B cell (primary cell): ENCODE measurements around the gene TCEAL6. TPM values are rescaled to one million over a fixed set of nuclear protein-coding genes. Genes with fewer than 3 reads are reported as not detected.

Experiments
- ATAC-seq: fragments of 200-7000 bp; cut with Tn5 transposase; one replicate; pipeline ENCODE4 v1.10.0; 2021; ENCODE audit warnings: low read depth, mild to moderate bottlenecking, moderate number of reproducible peaks, moderate library complexity
- CTCF ChIA-PET: fragments of 350-600 bp; sonication (Branson Sonifier 250); formaldehyde crosslinking; loops from one replicate; lab custom pipeline; 2021; ENCODE audit warnings: antibody characterized with exemption, inconsistent platforms; lab: Charles Lee
- POLR2A ChIA-PET: fragments of 350-600 bp; sonication (Branson Sonifier 250); formaldehyde crosslinking; loops from one replicate; lab custom pipeline; 2021; ENCODE audit warnings: antibody characterized with exemption; lab: Charles Lee
- DNase-seq: peaks from one replicate; pipeline ENCODE4 v3.0.0; 2013
- H2AFZ ChIP-seq: 2 replicates; pipeline ENCODE4 v1.6.1; 2012; ENCODE audit warnings: mild to moderate bottlenecking, low read depth, low read length; ENCODE audit not compliant: insufficient read depth, poor library complexity, severe bottlenecking
- H3K27ac ChIP-seq, 2 donors: 1 replicate in 1 of 2; 2 replicates in 1 of 2; pipeline ENCODE4 v1.5.1; 2012 to 2013; ENCODE audit warnings: low read length in 2 of 2, mild to moderate bottlenecking in 2 of 2, moderate library complexity in 1 of 2
- H3K27me3 ChIP-seq, 4 experiments: fragments of 200-600 bp in 1 of 4; sonication (generic) in 1 of 4; replicated peaks in 1 of 4; 1 replicate in 2 of 4; 2 replicates in 2 of 4; pipeline versions ENCODE4 v1.6.1 to v1.7.0; 2013 to 2016; ENCODE audit warnings: low read length in 3 of 4, mild to moderate bottlenecking in 2 of 4, mixed read lengths in 1 of 4, moderate library complexity in 1 of 4; ENCODE audit not compliant: insufficient read depth in 4 of 4, control insufficient read depth in 3 of 4; ENCODE audit errors: control extremely low read depth in 1 of 4
- H3K36me3 ChIP-seq, 2 experiments: replicated peaks in 1 of 2; 1 replicate in 1 of 2; 2 replicates in 1 of 2; pipeline versions ENCODE4 v1.6.1 to v1.7.1; 2013; ENCODE audit warnings: low read length in 1 of 2; ENCODE audit not compliant: insufficient read depth in 2 of 2, control insufficient read depth in 1 of 2; ENCODE audit errors: control extremely low read depth in 1 of 2, extremely low read depth in 1 of 2
- H3K4me1 ChIP-seq, 2 donors: fragments of 200-600 bp in 1 of 2; sonication (generic) in 1 of 2; 1 replicate in 1 of 2; 2 replicates in 1 of 2; pipeline versions ENCODE4 v1.5.1 to v1.6.1; 2013 to 2017; ENCODE audit warnings: low read length in 2 of 2; ENCODE audit not compliant: control insufficient read depth in 2 of 2, insufficient read depth in 2 of 2
- H3K4me2 ChIP-seq: replicated peaks from 2 replicates; pipeline ENCODE3; 2012; ENCODE audit warnings: mild to moderate bottlenecking, low read depth, low read length; ENCODE audit not compliant: poor library complexity, severe bottlenecking
- H3K4me3 ChIP-seq, 5 experiments: fragments of 200-600 bp in 1 of 5; sonication (generic) in 1 of 5; 1 replicate in 3 of 5; 2 replicates in 2 of 5; pipeline versions ENCODE4 v1.5.1 to v1.7.0; 2011 to 2016; ENCODE audit warnings: low read length in 4 of 5, mild to moderate bottlenecking in 4 of 5, low read depth in 2 of 5, control low read depth in 1 of 5, moderate library complexity in 1 of 5; ENCODE audit not compliant: insufficient read depth in 1 of 5; ENCODE audit errors: control extremely low read depth in 1 of 5, extremely low read depth in 1 of 5
- H3K79me2 ChIP-seq: fragments of 200-600 bp; sonication (generic); one replicate; pipeline ENCODE4 v1.6.0; 2016; ENCODE audit warnings: low read length; ENCODE audit not compliant: control insufficient read depth, insufficient read depth
- H3K9ac ChIP-seq: fragments of 200-600 bp; sonication (generic); 2 replicates; pipeline ENCODE4 v1.6.1; 2017; ENCODE audit warnings: mild to moderate bottlenecking, low read length, moderate library complexity
- H3K9me3 ChIP-seq, 3 donors: one replicate each; pipeline versions ENCODE4 v1.6.1 to v1.7.1; 2013; ENCODE audit warnings: low read length in 2 of 3; ENCODE audit not compliant: control insufficient read depth in 2 of 3, insufficient read depth in 1 of 3; ENCODE audit errors: control extremely low read depth in 1 of 3
- H4K20me1 ChIP-seq: 2 replicates; pipeline ENCODE4 v1.6.0; 2012; ENCODE audit warnings: mild to moderate bottlenecking, low read length; ENCODE audit not compliant: insufficient read depth, control insufficient read depth, poor library complexity, severe bottlenecking
- H3K27ac Mint-ChIP-seq: one replicate; pipeline ENCODE4 v1.8.0; 2021; ENCODE audit warnings: mixed read lengths
- H3K27me3 Mint-ChIP-seq: one replicate; pipeline ENCODE4 v1.8.0; 2021; ENCODE audit warnings: mixed read lengths
- H3K4me1 Mint-ChIP-seq: one replicate; pipeline ENCODE4 v1.8.0; 2021; ENCODE audit warnings: mixed read lengths
- H3K4me3 Mint-ChIP-seq: one replicate; pipeline ENCODE4 v1.8.0; 2021; ENCODE audit warnings: mixed read lengths
- H3K9me3 Mint-ChIP-seq: one replicate; pipeline ENCODE4 v1.8.0; 2022; ENCODE audit warnings: mixed read lengths; ENCODE audit not compliant: insufficient read depth
- EZH2 ChIP-seq: IDR thresholded peaks from 2 replicates; pipeline ENCODE4 v1.6.1; 2012; ENCODE audit warnings: borderline replicate concordance, low read depth, mild to moderate bottlenecking, moderate library complexity, low read length; ENCODE audit not compliant: insufficient read depth, poor library complexity, severe bottlenecking
- WGBS: methylation state at CpG from one replicate; pipeline ENCODE4 v1.1.5; 2013; ENCODE audit warnings: missing lambda C conversion rate; ENCODE audit not compliant: insufficient coverage; 5-methylcytosine and 5-hydroxymethylcytosine counted together
- intact Hi-C: fragments of 100-400 bp; cut with micrococcal nuclease; formaldehyde crosslinking; loops from one replicate; pipeline ENCODE4 v1.10.0; 2022
- polyA plus RNA-seq: library from polyadenylated mRNA; depleted of rRNA; stranded (reverse); fragments of >200 nt; gene quantifications from 2 replicates; pipeline ENCODE4 v1.2.3, GENCODE V29; 2012
- total RNA-seq, 2 donors: library from RNA; stranded (reverse); fragments of 120-200 nt in 1 of 2; gene quantifications; 1 replicate in 1 of 2; 2 replicates in 1 of 2; pipeline versions ENCODE4 v1.2.3 to v1.2.4, GENCODE V29; 2013 to 2022
- TF ChIP-seq, protein P1 (sequence below): fragments of 200-600 bp; IDR thresholded peaks from one replicate; pipeline ENCODE4 v1.8.0; 2022; ENCODE audit warnings: antibody characterized with exemption, mild to moderate bottlenecking

The TCEAL6 gene
- total and polyA plus RNA-seq, 2 donors (not counting 1 experiment from before 2014, with no cell fraction given): not detected

DNA sequence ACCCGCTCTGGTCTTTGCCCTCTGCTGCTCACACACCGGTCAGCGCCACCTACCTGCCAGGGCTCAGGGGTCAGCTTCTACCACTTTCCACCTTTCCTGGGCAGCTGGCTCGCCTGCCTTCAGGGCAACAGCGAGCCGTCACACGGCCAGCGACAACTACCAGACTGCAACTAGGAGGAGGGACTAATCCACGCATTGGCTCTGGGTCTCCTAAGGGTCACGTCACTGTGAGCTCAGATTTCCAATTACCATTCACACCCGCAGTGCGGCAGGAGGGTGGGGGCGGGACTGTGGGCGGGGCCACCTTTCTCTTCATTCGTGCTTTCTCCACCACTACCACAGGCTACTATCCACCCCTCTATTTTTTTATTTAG lies 13.5 kb upstream of the TCEAL6 start, which contains the start of gene BEX5:
TSS of gene BEX5 (minus strand) at position 172 of the 374 bp plus-strand sequence. CDS start 1,712 bp downstream, outside the sequence.
- ATAC-seq (peak; percentile 89), DNase-seq (peak; percentile 49)
- ChIA-PET POLR2A (no interaction called here), CTCF (no interaction called here)
- H3K4me3 ChIP-seq: peak within 1 kb of the TSS in 4 of 5 experiments; percentile 40 to 61 (median 54)
- H3K27me3 ChIP-seq: peaks cover 0 to 4% (median 0%) of the 10 kb centered on the region in 4 experiments
- H3K4me2 ChIP-seq: peak within 1 kb of the TSS; percentile 75
- no peaks in the 10 kb centered on the region for H3K9me3 ChIP-seq
- no peak for TF ChIP-seq EZH2
- TF ChIP-seq, protein P1, sequence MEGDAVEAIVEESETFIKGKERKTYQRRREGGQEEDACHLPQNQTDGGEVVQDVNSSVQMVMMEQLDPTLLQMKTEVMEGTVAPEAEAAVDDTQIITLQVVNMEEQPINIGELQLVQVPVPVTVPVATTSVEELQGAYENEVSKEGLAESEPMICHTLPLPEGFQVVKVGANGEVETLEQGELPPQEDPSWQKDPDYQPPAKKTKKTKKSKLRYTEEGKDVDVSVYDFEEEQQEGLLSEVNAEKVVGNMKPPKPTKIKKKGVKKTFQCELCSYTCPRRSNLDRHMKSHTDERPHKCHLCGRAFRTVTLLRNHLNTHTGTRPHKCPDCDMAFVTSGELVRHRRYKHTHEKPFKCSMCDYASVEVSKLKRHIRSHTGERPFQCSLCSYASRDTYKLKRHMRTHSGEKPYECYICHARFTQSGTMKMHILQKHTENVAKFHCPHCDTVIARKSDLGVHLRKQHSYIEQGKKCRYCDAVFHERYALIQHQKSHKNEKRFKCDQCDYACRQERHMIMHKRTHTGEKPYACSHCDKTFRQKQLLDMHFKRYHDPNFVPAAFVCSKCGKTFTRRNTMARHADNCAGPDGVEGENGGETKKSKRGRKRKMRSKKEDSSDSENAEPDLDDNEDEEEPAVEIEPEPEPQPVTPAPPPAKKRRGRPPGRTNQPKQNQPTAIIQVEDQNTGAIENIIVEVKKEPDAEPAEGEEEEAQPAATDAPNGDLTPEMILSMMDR: no peak
- intact Hi-C loops: no loop called here
- Mint-ChIP-seq H3K4me3 (peak within 1 kb of the TSS; percentile 95), H3K9me3 (no peaks in the 10 kb centered on the region), H3K27ac (peak within 1 kb of the TSS; percentile 83), H3K27me3 (peaks cover 14% of the 10 kb centered on the region), H3K4me1 (peaks cover 16% of the 10 kb centered on the region)
- H3K36me3 ChIP-seq: no peaks in the 10 kb centered on the region
- H3K27ac ChIP-seq: peak within 1 kb of the TSS in 1 of 2 donors; percentile 43
- H2AFZ ChIP-seq: peak within 1 kb of the TSS; percentile 78
- peaks cover 4 to 7% of the 10 kb centered on the region in 2 donors for H3K4me1 ChIP-seq
- H3K79me2 ChIP-seq: no peaks in the 10 kb centered on the region
- 3% methylated on average over 6 of the region's 15 CpGs for WGBS
- peak within 1 kb of the TSS; percentile 67 for H3K9ac ChIP-seq
- H4K20me1 ChIP-seq: no peaks in the 10 kb centered on the region

DNA sequence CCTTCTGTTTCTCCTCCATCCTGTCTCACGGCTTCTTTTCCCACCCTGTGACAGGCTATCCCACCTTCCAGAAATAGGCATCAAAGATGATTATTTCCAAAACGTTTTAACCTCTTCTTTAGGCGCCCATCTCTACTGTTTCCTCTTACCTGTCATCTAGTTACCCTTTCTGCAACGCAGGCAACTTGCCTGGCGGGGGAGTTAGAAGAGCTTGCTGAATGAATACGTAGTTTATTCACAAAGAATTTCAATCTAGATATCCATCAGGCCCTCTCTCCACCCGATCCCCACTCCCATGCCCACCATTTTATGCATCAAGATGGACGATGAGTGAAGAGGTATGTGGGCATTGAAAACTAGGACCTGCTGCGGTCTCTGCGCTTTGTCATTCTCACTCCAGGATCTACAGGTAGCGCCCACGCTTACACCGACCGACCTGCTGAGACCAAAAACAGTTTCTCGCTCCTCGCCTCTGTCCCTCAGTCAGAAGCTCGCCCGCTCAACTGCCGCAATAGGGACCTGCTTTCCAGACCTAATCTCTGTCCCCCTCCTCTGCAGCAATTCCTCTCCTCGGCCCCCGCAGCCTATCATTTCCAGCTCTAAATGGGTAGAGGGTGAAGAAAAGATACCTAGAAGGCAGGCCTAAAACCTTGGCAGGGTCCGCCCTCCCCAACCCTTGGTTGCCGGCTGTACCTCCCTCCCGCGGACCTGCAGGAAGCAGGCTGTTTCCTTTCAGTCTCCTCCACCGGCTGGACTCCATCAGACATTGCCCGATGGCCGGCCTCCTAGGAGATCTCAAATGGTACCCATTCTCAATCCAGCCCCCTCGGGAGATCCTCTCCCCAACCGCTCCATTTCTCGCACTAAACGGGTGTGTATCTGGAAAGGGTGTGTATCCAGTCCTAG lies 12.9 kb upstream of the TCEAL6 start:
- H3K9ac ChIP-seq: peak overlapping the region; percentile 67
- Mint-ChIP-seq H3K27me3 (peaks cover 14% of the 10 kb centered on the region), H3K27ac (peak overlapping the region; percentile 83), H3K9me3 (no peaks in the 10 kb centered on the region), H3K4me3 (peak overlapping the region; percentile 95), H3K4me1 (peaks cover 16% of the 10 kb centered on the region)
- WGBS: 0% methylated on average over 6 of the region's 32 CpGs
- peak; percentile 44 for ATAC-seq
- H3K27me3 ChIP-seq: peaks cover 0 to 4% (median 0%) of the 10 kb centered on the region in 4 experiments
- POLR2A ChIA-PET: no interaction called here
- H3K27ac ChIP-seq: peak overlapping the region in 1 of 2 donors; percentile 43
- H3K9me3 ChIP-seq: no peaks in the 10 kb centered on the region
- CTCF ChIA-PET: no interaction called here
- no peak for TF ChIP-seq EZH2
- intact Hi-C loops: no loop called here
- H3K4me1 ChIP-seq: peaks cover 4 to 7% of the 10 kb centered on the region in 2 donors
- H4K20me1 ChIP-seq: no peaks in the 10 kb centered on the region
- H3K4me3 ChIP-seq: peak overlapping the region in 4 of 5 experiments; percentile 40 to 61 (median 54)
- no peaks in the 10 kb centered on the region for H3K79me2 ChIP-seq
- H2AFZ ChIP-seq: peak overlapping the region; percentile 78
- H3K36me3 ChIP-seq: no peaks in the 10 kb centered on the region
- peak overlapping the region; percentile 75 for H3K4me2 ChIP-seq
- peak; percentile 18 for DNase-seq
